ENCODE measurements around the gene DUSP28. TPM values are rescaled to one million over a fixed set of nuclear protein-coding genes. Genes with fewer than 3 reads are reported as not detected.

The DUSP28 gene
- total RNA-seq, 4 donors from 2014 or later: 3.3 to 5.5 (median 4.7) TPM

DNA sequence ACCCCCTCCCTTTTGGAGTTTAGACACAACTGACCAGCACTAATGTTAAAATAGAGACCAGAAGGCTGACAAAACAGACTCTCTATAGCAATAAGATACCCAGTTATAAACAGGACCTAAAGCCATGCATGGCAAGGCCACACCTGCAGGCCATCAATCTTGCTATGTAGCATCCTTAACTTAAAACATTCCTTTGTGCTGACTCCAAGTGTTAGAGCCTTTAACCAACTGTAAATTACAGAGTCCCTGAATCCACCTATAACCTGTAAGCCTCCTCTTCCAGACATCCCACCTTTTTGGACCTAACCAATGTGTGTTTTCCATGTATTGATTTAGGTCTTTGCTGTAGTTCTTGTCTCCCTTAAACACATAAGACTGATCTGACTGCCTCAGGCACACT is 20.3 kb upstream of the DUSP28 start:
- TF ChIP-seq, protein P1, sequence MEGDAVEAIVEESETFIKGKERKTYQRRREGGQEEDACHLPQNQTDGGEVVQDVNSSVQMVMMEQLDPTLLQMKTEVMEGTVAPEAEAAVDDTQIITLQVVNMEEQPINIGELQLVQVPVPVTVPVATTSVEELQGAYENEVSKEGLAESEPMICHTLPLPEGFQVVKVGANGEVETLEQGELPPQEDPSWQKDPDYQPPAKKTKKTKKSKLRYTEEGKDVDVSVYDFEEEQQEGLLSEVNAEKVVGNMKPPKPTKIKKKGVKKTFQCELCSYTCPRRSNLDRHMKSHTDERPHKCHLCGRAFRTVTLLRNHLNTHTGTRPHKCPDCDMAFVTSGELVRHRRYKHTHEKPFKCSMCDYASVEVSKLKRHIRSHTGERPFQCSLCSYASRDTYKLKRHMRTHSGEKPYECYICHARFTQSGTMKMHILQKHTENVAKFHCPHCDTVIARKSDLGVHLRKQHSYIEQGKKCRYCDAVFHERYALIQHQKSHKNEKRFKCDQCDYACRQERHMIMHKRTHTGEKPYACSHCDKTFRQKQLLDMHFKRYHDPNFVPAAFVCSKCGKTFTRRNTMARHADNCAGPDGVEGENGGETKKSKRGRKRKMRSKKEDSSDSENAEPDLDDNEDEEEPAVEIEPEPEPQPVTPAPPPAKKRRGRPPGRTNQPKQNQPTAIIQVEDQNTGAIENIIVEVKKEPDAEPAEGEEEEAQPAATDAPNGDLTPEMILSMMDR (IDR thresholded peaks at IDR 0.05): no peak
- DNase-seq (ENCODE audit: low spot score) (no peak), ATAC-seq (ENCODE audit: low FRiP score) (no peak)

GRCh38 chr2:240551288-240551687 is 8.9 kb upstream of the DUSP28 start:
- ATAC-seq (ENCODE audit: low FRiP score) (no peak), DNase-seq (ENCODE audit: low spot score) (no peak)
- TF ChIP-seq, protein P1 (IDR thresholded peaks at IDR 0.05): no peak

- no peak for ATAC-seq (ENCODE audit: low FRiP score)
- TF ChIP-seq, protein P1 (IDR thresholded peaks at IDR 0.05): no peak
- DNase-seq (ENCODE audit: low spot score): no peak
These were observed 8.3 kb upstream of the DUSP28 start for GRCh38 chr2:240551811-240552210.

DNA sequence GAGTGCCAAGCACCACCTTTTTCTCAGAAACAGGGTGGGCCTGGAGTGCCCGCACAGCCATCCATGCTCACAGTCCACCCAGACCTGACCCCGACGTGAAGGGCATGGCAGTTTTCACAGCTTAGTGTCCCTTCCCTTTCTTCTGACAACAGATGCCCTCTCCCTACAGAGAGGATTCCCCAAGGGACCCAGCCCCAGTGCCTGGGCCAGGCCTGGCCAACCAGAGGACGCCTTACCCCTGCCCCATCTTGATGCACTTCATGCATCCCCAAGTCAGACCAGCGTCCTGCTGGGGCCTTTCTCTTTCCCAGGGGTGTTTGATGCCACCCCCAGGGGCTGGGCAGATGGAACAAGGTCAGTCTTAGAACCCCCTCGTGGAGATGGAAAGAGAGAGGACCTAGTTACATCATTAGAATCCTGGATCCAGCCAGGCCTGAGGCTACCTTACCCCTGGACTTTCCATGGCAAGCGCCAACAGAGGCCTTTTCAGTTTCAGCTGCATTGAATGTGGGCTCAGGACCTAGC is 6.1 kb upstream of the DUSP28 start:
- TF ChIP-seq, protein P1 (IDR thresholded peaks at IDR 0.05): no peak
- no peak for DNase-seq (ENCODE audit: low spot score)
- ATAC-seq (ENCODE audit: low FRiP score): no peak

DNA sequence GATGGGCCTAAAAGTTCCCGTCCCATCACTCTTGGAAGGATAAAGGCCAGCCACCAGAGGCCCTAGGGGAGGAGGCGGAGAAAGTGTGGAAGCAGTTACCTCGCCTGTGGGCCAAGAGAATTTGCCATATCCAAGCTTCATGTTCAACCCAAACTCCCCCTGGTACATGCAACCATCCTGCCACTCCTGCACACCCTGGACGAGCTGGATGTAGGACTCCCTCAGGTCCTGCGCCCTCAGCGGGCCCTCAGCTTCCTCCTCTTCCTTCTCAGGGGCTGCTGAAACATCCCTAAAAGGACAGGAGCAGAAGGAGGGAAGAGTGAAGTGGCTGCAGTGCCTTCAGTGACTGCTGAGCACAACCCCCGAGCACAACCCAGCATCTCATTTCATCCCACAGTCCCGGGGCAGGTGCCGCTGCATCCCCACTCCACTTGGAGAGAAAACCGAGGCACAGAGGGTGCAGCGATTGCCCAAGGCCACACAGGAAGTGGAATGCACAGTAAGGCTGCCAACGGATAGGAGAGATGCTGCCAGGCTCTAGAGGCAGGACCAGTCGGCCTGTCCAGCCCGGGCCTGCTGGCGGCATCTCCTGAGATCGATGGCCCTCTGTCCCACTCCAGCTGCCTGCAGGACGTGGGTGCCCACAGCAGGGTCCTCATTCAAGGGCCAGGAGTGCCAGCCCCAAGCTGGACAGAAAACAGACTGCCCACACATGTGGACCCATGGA is 5.2 kb upstream of the DUSP28 start:
- no peak for DNase-seq (ENCODE audit: low spot score)

DNA sequence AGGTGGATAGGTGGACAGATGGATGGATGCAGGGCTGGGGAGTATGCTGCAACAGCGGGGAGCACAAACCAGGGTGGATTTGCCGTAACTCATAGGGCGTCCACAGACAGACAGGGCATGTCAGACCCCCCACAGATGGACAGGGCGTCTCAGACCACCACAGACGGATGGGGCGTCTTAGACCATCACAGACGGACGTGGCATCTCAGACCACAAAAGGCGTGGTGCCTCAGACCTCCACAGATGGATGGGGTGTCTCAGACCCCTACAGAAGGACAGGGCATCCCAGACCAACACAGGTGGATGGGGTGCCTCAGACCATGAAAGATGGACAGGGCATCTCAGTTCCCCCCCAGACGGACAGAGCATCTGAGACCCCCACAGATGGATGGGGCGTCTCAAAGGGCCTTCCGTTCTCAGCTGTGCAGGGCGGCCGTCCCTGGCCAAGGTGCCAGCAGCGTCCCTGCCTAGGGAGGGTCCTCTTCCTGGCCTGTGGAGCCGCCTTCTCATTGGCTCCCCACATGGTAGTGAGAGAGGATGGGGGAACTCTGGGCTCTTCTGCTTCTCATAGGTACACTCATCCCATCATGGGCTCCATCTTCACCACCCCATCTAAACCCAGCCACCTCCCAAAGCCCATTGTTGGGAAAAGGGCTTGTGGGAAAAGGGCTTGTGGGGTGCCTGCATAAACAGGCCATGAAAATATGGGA is 4.5 kb upstream of the DUSP28 start:
- no peak for ATAC-seq (ENCODE audit: low FRiP score)
- DNase-seq (ENCODE audit: low spot score): no peak
- TF ChIP-seq, protein P1 (IDR thresholded peaks at IDR 0.05): no peak

More for the DNA sequence above, 5.2 kb upstream of the DUSP28 start:
- ATAC-seq (ENCODE audit: low FRiP score): no peak
- TF ChIP-seq, protein P1 (IDR thresholded peaks at IDR 0.05): no peak
